Brain microvascular endothelial cell (primary cell): ENCODE measurements around the gene CDH13.
A peak's percentile ranks its signal among the peaks of the same experiment; 100 is the strongest.

Experiments
- DNase-seq: peaks from one replicate; pipeline ENCODE4 v3.0.0-alpha.2; 2020
- H3K27ac ChIP-seq: fragments of 250-450 bp; sonication (Bioruptor Pico); 2 replicates; pipeline ENCODE4 v1.5.1; 2020; ENCODE audit warnings: mild to moderate bottlenecking, moderate library complexity
- H3K27me3 ChIP-seq: fragments of 250-450 bp; sonication (Bioruptor Pico); replicated peaks from 2 replicates; pipeline ENCODE4 v1.5.1; 2020; ENCODE audit warnings: mild to moderate bottlenecking
- H3K36me3 ChIP-seq: fragments of 250-450 bp; sonication (Bioruptor Pico); replicated peaks from 2 replicates; pipeline ENCODE4 v1.5.1; 2020; ENCODE audit warnings: mild to moderate bottlenecking
- H3K4me3 ChIP-seq: 2 replicates; pipeline ENCODE4 v1.5.1; 2011; ENCODE audit warnings: low read depth, mild to moderate bottlenecking, control low read depth, low read length, moderate library complexity
- CTCF ChIP-seq: IDR thresholded peaks from 2 replicates; pipeline ENCODE4 v1.5.1; 2011; ENCODE audit warnings: low read depth, mild to moderate bottlenecking, moderate library complexity, low read length, control low read depth, inconsistent platforms; ENCODE audit errors: missing control alignments
- in situ Hi-C: cut with HindIII; loops from 2 replicates; pipeline ENCODE4 v1.10.0; 2017; ENCODE audit warnings: low sequenced_read_pairs, low pct_ligation_motif_present

Gene CDH13

GRCh38 chr16:83105279-83106077, 478.7 kb downstream of the CDH13 start:
- Histone ChIP-seq H3K27ac (no peak overlapping the region), H3K4me3 (no peak overlapping the region), H3K36me3 (no peaks in the 10 kb centered on the region), H3K27me3 (no peaks in the 10 kb centered on the region)
- TF ChIP-seq CTCF = no peak
- no peak for DNase-seq
- in situ Hi-C loops = no loop called here

- no peaks in the 10 kb centered on the region for H3K27me3 ChIP-seq
- no peak for DNase-seq
- in situ Hi-C loops = no loop called here
- H3K27ac ChIP-seq = no peak overlapping the region
- H3K4me3 ChIP-seq = no peak overlapping the region
- no peak for TF ChIP-seq CTCF
- H3K36me3 ChIP-seq = no peaks in the 10 kb centered on the region
These were observed 482.8 kb downstream of the CDH13 start for GRCh38 chr16:83109490-83110125.

GRCh38 chr16:83110269-83110668, 483.5 kb downstream of the CDH13 start:
- TF ChIP-seq CTCF = no peak
- Histone ChIP-seq H3K4me3 (no peak overlapping the region), H3K36me3 (no peaks in the 10 kb centered on the region), H3K27me3 (no peaks in the 10 kb centered on the region), H3K27ac (no peak overlapping the region)
- in situ Hi-C loops = no loop called here
- no peak for DNase-seq

- peak; percentile 32 for DNase-seq
- no peaks in the 10 kb centered on the region for H3K27me3 ChIP-seq
- no peaks in the 10 kb centered on the region for H3K36me3 ChIP-seq
- H3K27ac ChIP-seq = no peak overlapping the region
- H3K4me3 ChIP-seq = no peak overlapping the region
- peak; percentile 84 for TF ChIP-seq CTCF
- in situ Hi-C loops = no loop called here
These were observed 486.5 kb downstream of the CDH13 start for GRCh38 chr16:83113317-83113716.

- no peak for DNase-seq
- Histone ChIP-seq H3K27me3 (no peaks in the 10 kb centered on the region), H3K36me3 (no peaks in the 10 kb centered on the region), H3K4me3 (no peak overlapping the region), H3K27ac (no peak overlapping the region)
- no peak for TF ChIP-seq CTCF
- in situ Hi-C loops = no loop called here
These were observed 487.0 kb downstream of the CDH13 start for GRCh38 chr16:83113811-83114210.
